Measurements from ENCODE around the gene NOTUM. TPM values are rescaled to one million over a fixed set of nuclear protein-coding genes. Genes with fewer than 3 reads are reported as not detected.
A peak's percentile ranks its signal among the peaks of the same experiment; 100 is the strongest.
"Not testable (repeated sequence)": the region's sequence is repeated elsewhere in the genome, so short reads cannot be mapped to it uniquely, and the experiment has no call there.

The NOTUM gene
- total RNA-seq, 2 donors from 2014 or later, result 0.17 to 6.8 TPM

DNA sequence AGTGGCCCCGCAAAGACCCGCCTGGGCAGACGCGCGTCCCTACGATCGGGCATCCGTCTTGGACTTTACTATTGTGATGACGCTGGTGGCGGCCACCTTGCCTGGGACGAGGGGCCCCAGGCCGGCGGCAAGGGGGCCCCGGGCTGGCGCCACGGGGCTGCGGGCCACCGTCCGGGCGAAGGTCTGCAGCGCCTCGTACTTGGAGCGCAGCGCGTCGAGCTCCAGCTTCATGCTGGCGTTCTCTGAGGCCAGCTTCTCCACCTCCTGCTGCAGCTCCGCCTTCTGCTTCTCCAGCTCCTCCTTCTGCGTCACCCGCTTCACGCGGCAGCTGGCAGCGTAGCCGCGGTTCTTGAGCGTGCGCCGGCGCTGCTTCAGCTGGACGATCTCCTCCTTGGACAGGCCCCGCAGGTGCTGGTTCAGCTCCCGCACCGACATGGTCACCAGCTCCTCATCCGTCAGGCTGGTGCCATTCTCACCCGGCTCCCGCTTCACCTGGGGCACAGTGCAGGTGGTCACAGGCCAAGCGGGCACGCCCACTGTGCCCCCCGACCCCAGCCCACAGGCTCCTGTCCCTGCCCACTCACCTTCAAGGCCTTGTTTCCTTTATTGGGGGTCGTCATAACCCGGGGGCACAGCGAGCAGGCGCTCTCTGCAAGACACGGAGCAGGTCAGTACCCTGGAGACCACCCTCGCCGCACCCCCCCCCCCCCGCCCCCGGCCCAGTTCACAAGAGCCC, 38.3 kb downstream of the NOTUM start:
- no peak for ATAC-seq (replicated peaks)
- Mint-ChIP-seq H3K4me3 (no peak overlapping the region), H3K9me3 (no peaks in the 10 kb centered on the region), H3K36me3 (ENCODE audit: low read depth) (peaks cover 54% of the 10 kb centered on the region), H3K4me1 (peaks cover 7% of the 10 kb centered on the region), H3K27ac (no peak overlapping the region), H3K27me3 (no peaks in the 10 kb centered on the region)

GRCh38 chr17:81921996-81922565, 38.9 kb downstream of the NOTUM start:
- Mint-ChIP-seq H3K4me1 (peaks cover 11% of the 10 kb centered on the region), H3K27ac (no peak overlapping the region), H3K4me3 (no peak overlapping the region), H3K9me3 (no peaks in the 10 kb centered on the region), H3K27me3 (no peaks in the 10 kb centered on the region), H3K36me3 (ENCODE audit: low read depth) (peaks cover 58% of the 10 kb centered on the region)
- no peak for ATAC-seq (replicated peaks)

GRCh38 chr17:81921537-81921862, 39.5 kb downstream of the NOTUM start:
- Mint-ChIP-seq H3K4me1 (peaks cover 13% of the 10 kb centered on the region), H3K4me3 (no peak overlapping the region), H3K9me3 (no peaks in the 10 kb centered on the region), H3K27me3 (no peaks in the 10 kb centered on the region), H3K36me3 (ENCODE audit: low read depth) (peaks cover 63% of the 10 kb centered on the region), H3K27ac (no peak overlapping the region)
- ATAC-seq (replicated peaks), result no peak

GRCh38 chr17:81920612-81921536, 40.1 kb downstream of the NOTUM start:
- Mint-ChIP-seq H3K27me3 (no peaks in the 10 kb centered on the region), H3K27ac (no peak overlapping the region)

GRCh38 chr17:81918832-81919545, 42.0 kb downstream of the NOTUM start:
- H3K36me3 Mint-ChIP-seq (ENCODE audit: low read depth), result peaks cover 79% of the 10 kb centered on the region
- no peak for ATAC-seq (replicated peaks)
- peaks cover 7% of the 10 kb centered on the region for H3K4me1 Mint-ChIP-seq
- H3K4me3 Mint-ChIP-seq, result peak overlapping the region; percentile 84
- no peaks in the 10 kb centered on the region for H3K27me3 Mint-ChIP-seq
- no peaks in the 10 kb centered on the region for H3K9me3 Mint-ChIP-seq
- peak overlapping the region; percentile 55 for H3K27ac Mint-ChIP-seq

More at GRCh38 chr17:81920612-81921536, 40.1 kb downstream of the NOTUM start:
- Mint-ChIP-seq H3K9me3 (no peaks in the 10 kb centered on the region), H3K4me3 (no peak overlapping the region), H3K4me1 (peaks cover 7% of the 10 kb centered on the region), H3K36me3 (ENCODE audit: low read depth) (peaks cover 63% of the 10 kb centered on the region)
- no peak for ATAC-seq (replicated peaks)

- Mint-ChIP-seq H3K27ac (peak overlapping the region; percentile 55), H3K4me3 (peak overlapping the region; percentile 84), H3K36me3 (ENCODE audit: low read depth) (peaks cover 82% of the 10 kb centered on the region)
- H3K27me3 Mint-ChIP-seq, H3K4me1 Mint-ChIP-seq, H3K9me3 Mint-ChIP-seq: not testable (repeated sequence)
- ATAC-seq (replicated peaks), result peak; percentile 40
These were observed 42.7 kb downstream of the NOTUM start for GRCh38 chr17:81918333-81918669.

DNA sequence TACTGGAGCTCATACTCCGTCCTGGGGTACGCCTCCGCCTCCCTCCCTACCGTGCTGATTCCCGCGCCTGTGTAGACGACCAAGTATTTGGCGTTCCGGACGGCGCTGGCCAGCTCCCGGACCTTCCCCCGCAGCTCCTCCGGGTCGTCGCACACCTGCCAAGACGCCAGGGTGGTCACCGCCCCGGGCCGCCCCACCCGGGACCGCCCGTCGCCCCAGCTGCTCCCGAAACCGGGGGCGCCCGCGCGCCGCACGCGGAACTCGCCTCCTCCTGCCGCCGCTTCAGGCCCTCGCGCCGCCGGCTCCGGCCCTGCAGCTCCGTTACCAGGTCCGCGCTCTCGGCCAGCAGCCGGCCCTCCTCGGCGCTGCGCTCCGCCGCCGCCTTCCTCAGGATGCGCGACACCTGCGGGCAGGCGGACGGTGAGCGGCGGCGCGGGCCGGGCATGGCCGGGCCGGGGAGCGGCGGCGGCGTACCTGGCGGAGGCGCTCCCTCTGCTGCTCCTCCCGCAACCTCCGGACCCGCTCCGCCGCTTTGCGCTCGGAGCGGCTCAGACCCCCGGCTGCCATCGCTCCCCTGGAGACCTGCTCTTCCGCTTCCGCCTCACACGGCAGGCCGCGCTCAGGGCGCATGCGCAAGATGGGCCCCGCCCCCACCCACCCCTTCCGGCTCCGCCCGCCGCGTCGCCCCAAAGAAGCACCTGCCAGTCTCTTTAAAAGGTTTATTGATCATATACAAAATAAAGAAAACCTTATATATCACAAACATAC, 43.2 kb downstream of the NOTUM start, which contains the start of gene SIRT7:
SIRT7 (minus strand) TSS at position 612 of the 768 bp plus-strand sequence; CDS start at position 567, 45 bp downstream.
- Mint-ChIP-seq H3K27me3 (no peaks in the 10 kb centered on the region), H3K4me3 (peak within 1 kb of the TSS; percentile 84), H3K9me3 (no peaks in the 10 kb centered on the region), H3K4me1 (peaks cover 7% of the 10 kb centered on the region), H3K27ac (peak within 1 kb of the TSS; percentile 55), H3K36me3 (ENCODE audit: low read depth) (peaks cover 87% of the 10 kb centered on the region)
- peak; percentile 92 for ATAC-seq (replicated peaks)

DNA sequence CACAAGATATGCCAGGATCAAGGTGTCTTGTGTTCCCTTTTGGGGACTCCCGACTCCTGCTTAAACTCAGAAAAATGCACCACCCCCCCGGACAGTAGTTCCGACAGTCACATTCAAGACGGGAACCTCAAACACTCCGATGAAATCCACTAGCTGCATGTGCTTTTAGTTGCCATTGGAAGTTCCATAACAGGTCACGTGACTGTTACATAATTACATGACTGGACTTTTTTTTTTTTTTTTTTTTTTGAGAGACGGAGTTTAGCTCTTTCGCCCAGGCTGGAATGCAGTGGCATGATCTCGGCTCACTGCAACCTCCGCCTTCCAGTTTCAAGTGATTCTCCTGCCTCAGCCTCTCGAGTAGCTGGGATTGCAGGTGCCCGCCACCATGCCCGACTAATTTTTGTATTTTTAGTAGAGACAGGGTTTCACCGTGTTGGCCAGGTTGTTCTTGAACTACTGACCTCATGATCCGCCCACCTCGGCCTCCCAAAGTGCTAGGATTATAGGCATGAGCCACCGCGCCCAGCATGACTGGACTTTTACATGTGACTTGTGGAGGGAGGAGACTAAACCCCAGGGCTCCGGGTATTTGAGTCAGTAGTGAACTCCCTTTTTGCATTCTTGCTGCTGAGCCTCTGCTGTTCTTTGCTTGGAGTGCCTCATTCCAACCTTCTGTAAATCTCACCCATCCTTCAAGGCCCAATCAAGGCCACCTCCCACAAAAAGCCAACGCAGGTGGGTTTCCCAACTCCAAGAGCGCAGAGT, 44.6 kb downstream of the NOTUM start:
- no peaks in the 10 kb centered on the region for H3K9me3 Mint-ChIP-seq
- H3K36me3 Mint-ChIP-seq (ENCODE audit: low read depth), result peaks cover 90% of the 10 kb centered on the region
- no peak for ATAC-seq (replicated peaks)

DNA sequence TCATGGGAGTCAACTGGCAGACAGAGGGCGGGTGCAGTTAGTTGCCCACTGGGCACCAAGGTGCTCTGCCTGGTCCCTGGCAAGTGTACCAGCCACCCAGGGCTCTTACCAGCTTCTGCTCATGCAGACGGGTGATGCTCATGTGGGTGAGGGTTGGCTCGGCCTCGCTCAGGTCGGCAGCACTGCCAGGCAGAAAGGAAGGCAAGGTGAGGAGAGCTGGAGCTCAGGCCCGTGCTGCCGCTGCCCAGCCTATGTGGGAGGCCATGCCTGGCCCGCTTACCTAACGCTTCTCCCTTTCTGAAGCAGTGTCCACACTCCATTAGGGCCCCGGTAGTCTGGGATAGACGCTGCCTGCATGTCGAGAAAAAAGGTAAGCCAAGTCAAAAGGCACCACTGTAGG, 45.7 kb downstream of the NOTUM start:
- ATAC-seq (replicated peaks), result no peak
- H3K9me3 Mint-ChIP-seq, result no peaks in the 10 kb centered on the region
- peaks cover 83% of the 10 kb centered on the region for H3K36me3 Mint-ChIP-seq (ENCODE audit: low read depth)
- H3K27me3 Mint-ChIP-seq, result no peaks in the 10 kb centered on the region
- peaks cover 7% of the 10 kb centered on the region for H3K4me1 Mint-ChIP-seq
- no peak overlapping the region for H3K27ac Mint-ChIP-seq
- H3K4me3 Mint-ChIP-seq, result no peak overlapping the region

More for the DNA sequence above, 44.6 kb downstream of the NOTUM start:
- no peaks in the 10 kb centered on the region for H3K27me3 Mint-ChIP-seq
- peaks cover 7% of the 10 kb centered on the region for H3K4me1 Mint-ChIP-seq
- peak overlapping the region; percentile 84 for H3K4me3 Mint-ChIP-seq
- H3K27ac Mint-ChIP-seq, result peak overlapping the region; percentile 28

- Mint-ChIP-seq H3K36me3 (ENCODE audit: low read depth) (peaks cover 72% of the 10 kb centered on the region), H3K4me1 (peaks cover 7% of the 10 kb centered on the region), H3K4me3 (no peak overlapping the region), H3K27ac (no peak overlapping the region), H3K9me3 (no peaks in the 10 kb centered on the region), H3K27me3 (no peaks in the 10 kb centered on the region)
- ATAC-seq (replicated peaks), result no peak
These were observed 46.7 kb downstream of the NOTUM start for GRCh38 chr17:81914103-81914850.

GRCh38 chr17:81913394-81914102, 47.4 kb downstream of the NOTUM start:
- no peak overlapping the region for H3K4me3 Mint-ChIP-seq
- H3K27ac Mint-ChIP-seq, result no peak overlapping the region
- H3K36me3 Mint-ChIP-seq (ENCODE audit: low read depth), result peaks cover 65% of the 10 kb centered on the region
- no peaks in the 10 kb centered on the region for H3K9me3 Mint-ChIP-seq
- no peaks in the 10 kb centered on the region for H3K27me3 Mint-ChIP-seq
- H3K4me1 Mint-ChIP-seq, result peaks cover 7% of the 10 kb centered on the region
- ATAC-seq (replicated peaks), result no peak

Measured in activated T-helper 17 cell treated with anti-CD3 and anti-CD28 coated beads, Interleukin-2, amount 50 U/mL, for 72 hours (primary cell).